Hepatocyte (in vitro differentiated cells): ENCODE results near the gene PRDM16. TPM values are rescaled to one million over a fixed set of nuclear protein-coding genes. Genes with fewer than 3 reads are reported as not detected.

ENCODE experiments used
- DNase-seq: peaks from one replicate; pipeline ENCODE4 v3.0.0-alpha.2; 2016; ENCODE audit warnings: low spot score
- H2AFZ ChIP-seq: fragments of 200-600 bp; sonication (generic); 2 replicates; pipeline ENCODE4 v1.6.0; 2016; ENCODE audit warnings: antibody characterized with exemption, mild to moderate bottlenecking
- H3K27ac ChIP-seq: fragments of 200-600 bp; sonication (generic); 2 replicates; pipeline ENCODE4 v1.5.1; 2016; ENCODE audit warnings: mild to moderate bottlenecking
- H3K27me3 ChIP-seq: fragments of 200-600 bp; sonication (generic); 2 replicates; pipeline ENCODE4 v1.6.1; 2016
- H3K36me3 ChIP-seq: fragments of 200-600 bp; sonication (generic); replicated peaks from 2 replicates; pipeline ENCODE4 v1.5.1; 2016; ENCODE audit warnings: low read depth; ENCODE audit not compliant: insufficient read depth
- H3K4me1 ChIP-seq: fragments of 200-600 bp; sonication (generic); 2 replicates; pipeline ENCODE4 v1.5.1; 2016; ENCODE audit warnings: mild to moderate bottlenecking, moderate library complexity; ENCODE audit not compliant: insufficient read depth
- H3K4me2 ChIP-seq: fragments of 200-600 bp; sonication (generic); 2 replicates; pipeline ENCODE4 v1.6.0; 2016
- H3K4me3 ChIP-seq: fragments of 200-600 bp; sonication (generic); 2 replicates; pipeline ENCODE4 v1.5.1; 2016; ENCODE audit warnings: mild to moderate bottlenecking
- H3K79me2 ChIP-seq: fragments of 200-600 bp; sonication (generic); 2 replicates; pipeline ENCODE4 v1.6.0; 2017; ENCODE audit warnings: mild to moderate bottlenecking
- H3K9me2 ChIP-seq: fragments of 200-600 bp; sonication (generic); replicated peaks from 2 replicates; pipeline ENCODE4 v1.6.0; 2017; ENCODE audit warnings: mild to moderate bottlenecking; ENCODE audit not compliant: insufficient read depth
- H3K9me3 ChIP-seq: fragments of 200-600 bp; sonication (generic); 2 replicates; pipeline ENCODE4 v1.5.1; 2016; ENCODE audit warnings: low read depth, mild to moderate bottlenecking
- H4K20me1 ChIP-seq: fragments of 200-600 bp; sonication (generic); 2 replicates; pipeline ENCODE4 v1.6.0; 2016; ENCODE audit warnings: mild to moderate bottlenecking; ENCODE audit not compliant: insufficient read depth, poor library complexity, severe bottlenecking
- CTCF ChIP-seq: fragments of 200-600 bp; sonication (generic); IDR thresholded peaks from 2 replicates; pipeline ENCODE4 v1.5.1; 2016; ENCODE audit warnings: antibody characterized with exemption, mild to moderate bottlenecking; ENCODE audit not compliant: poor library complexity
- EZH2 ChIP-seq: fragments of 200-600 bp; sonication (generic); IDR thresholded peaks from 2 replicates; pipeline ENCODE4 v1.6.1; 2016; ENCODE audit warnings: antibody characterized with exemption, mild to moderate bottlenecking, borderline replicate concordance
- EZH2phosphoT487 ChIP-seq: fragments of 200-600 bp; sonication (generic); IDR thresholded peaks from one replicate; pipeline ENCODE4 v1.6.1; 2018; ENCODE audit warnings: antibody characterized with exemption, mild to moderate bottlenecking, low read depth, moderate library complexity; ENCODE audit not compliant: unreplicated experiment, severe bottlenecking
- WGBS: methylation state at CpG from one replicate; pipeline ENCODE4 v1.1.6; 2016; ENCODE audit warnings: low lambda C conversion rate; ENCODE audit errors: missing lambda C conversion rate; 5-methylcytosine and 5-hydroxymethylcytosine counted together
- polyA plus RNA-seq: library from polyadenylated mRNA; unstranded; fragments of >200 nt; fragmentation: Nextera tagmentation; extraction: Ambion mirVana; gene quantifications from 2 replicates; pipeline ENCODE4 v1.2.1, GENCODE V29; 2016
- total RNA-seq: library from RNA; depleted of rRNA; stranded (reverse); fragments of >200 nt; gene quantifications from 2 replicates; pipeline ENCODE4 v1.2.3, GENCODE V29; 2014

Gene PRDM16
- total and polyA plus RNA-seq, 2 experiments from 2014 or later: 8.1 to 9.9 TPM

- Histone ChIP-seq H3K4me3 (no peak overlapping the region), H3K9me2 (no peaks in the 10 kb centered on the region), H3K4me1 (peaks cover 28% of the 10 kb centered on the region), H3K27me3 (no peaks in the 10 kb centered on the region), H3K79me2 (no peaks in the 10 kb centered on the region), H3K36me3 (no peaks in the 10 kb centered on the region), H3K4me2 (no peak overlapping the region), H3K27ac (no peak overlapping the region), H4K20me1 (no peaks in the 10 kb centered on the region), H2AFZ (no peak overlapping the region), H3K9me3 (no peaks in the 10 kb centered on the region)
- 97% methylated on average over 20 of the region's 20 CpGs for WGBS
- TF ChIP-seq EZH2phosphoT487 (no peak), EZH2 (no peak), CTCF (no peak)
- DNase-seq: no peak
Observed at GRCh38 chr1:3227893-3228292, 158.9 kb downstream of the PRDM16 start.

- DNase-seq: no peak
- Histone ChIP-seq H3K4me1 (peaks cover 18% of the 10 kb centered on the region), H3K79me2 (no peaks in the 10 kb centered on the region), H3K27me3 (no peaks in the 10 kb centered on the region), H3K36me3 (no peaks in the 10 kb centered on the region), H3K9me2 (no peaks in the 10 kb centered on the region), H3K27ac (no peak overlapping the region), H4K20me1 (no peaks in the 10 kb centered on the region), H3K9me3 (no peaks in the 10 kb centered on the region), H3K4me2 (no peak overlapping the region), H2AFZ (no peak overlapping the region), H3K4me3 (no peak overlapping the region)
- TF ChIP-seq CTCF (no peak), EZH2 (no peak), EZH2phosphoT487 (no peak)
- 85% methylated on average over 13 of the region's 14 CpGs for WGBS
Observed at GRCh38 chr1:3229081-3229725, 160.2 kb downstream of the PRDM16 start.

GRCh38 chr1:3230553-3230952, 161.6 kb downstream of the PRDM16 start:
- Histone ChIP-seq H3K79me2 (no peaks in the 10 kb centered on the region), H3K9me2 (no peaks in the 10 kb centered on the region), H3K36me3 (no peaks in the 10 kb centered on the region), H3K9me3 (no peaks in the 10 kb centered on the region), H3K27me3 (no peaks in the 10 kb centered on the region), H3K4me2 (no peak overlapping the region), H2AFZ (no peak overlapping the region), H3K4me3 (no peak overlapping the region), H3K27ac (no peak overlapping the region), H3K4me1 (peaks cover 18% of the 10 kb centered on the region), H4K20me1 (no peaks in the 10 kb centered on the region)
- WGBS: 92% methylated on average over 15 of the region's 15 CpGs
- no peak for DNase-seq
- TF ChIP-seq CTCF (no peak), EZH2phosphoT487 (no peak), EZH2 (no peak)
